Adipose tissue (tissue), 3 donors: ENCODE measurements around the gene CTXND2. TPM values are rescaled to one million over a fixed set of nuclear protein-coding genes. Genes with fewer than 3 reads are reported as not detected.
A peak's percentile ranks its signal among the peaks of the same experiment; 100 is the strongest.
"Not testable (repeated sequence)": the region's sequence is repeated elsewhere in the genome, so short reads cannot be mapped to it uniquely, and the experiment has no call there.

ENCODE experiments used
- H3K27ac ChIP-seq: one replicate; pipeline ENCODE4 v1.5.1; 2013; ENCODE audit warnings: low read depth, low read length
- WGBS, 3 donors: extraction: QIAGEN DNeasy Blood & Tissue Kit; methylation state at CpG; one replicate each; pipeline ENCODE4 v1.1.7; 2013; 5-methylcytosine and 5-hydroxymethylcytosine counted together
- polyA plus RNA-seq, 3 donors: library from polyadenylated mRNA; stranded (reverse); fragments of 200-250 nt; gene quantifications; one replicate each; pipeline ENCODE4 v1.2.3, GENCODE V29; 2013
- donor health status: healthy with polysubstance abuse.
- donor health status: Bipolar disorder and iron deficiency.
- donor health status: healthy.

Gene CTXND2
- polyA plus RNA-seq, 3 donors, result not detected

GRCh38 chr1:150881331-150882070 is 5.4 kb upstream of the CTXND2 start:
- H3K27ac ChIP-seq, result no peak overlapping the region
- WGBS, 3 donors, result 27 to 78% (median 36%) methylated on average over 2 of the region's 2 CpGs

DNA sequence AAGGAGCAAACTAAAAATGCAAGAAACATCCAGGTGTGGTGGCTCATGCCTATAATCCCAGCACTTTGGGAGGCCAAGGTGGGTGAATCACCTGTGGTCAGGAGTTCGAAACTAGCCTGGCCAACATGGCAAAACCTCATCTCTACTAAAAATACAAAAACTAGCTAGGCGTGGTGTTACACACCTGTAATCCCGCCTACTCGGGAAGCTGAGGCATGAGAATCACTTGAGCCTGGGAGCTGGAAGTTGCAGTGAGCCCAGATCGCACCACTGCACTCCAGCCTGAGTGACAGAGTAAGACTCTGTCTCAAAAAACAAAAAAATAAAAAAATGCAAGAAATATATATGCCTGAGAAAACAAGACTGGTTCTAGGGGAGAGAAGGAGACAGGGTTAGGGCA is 3.8 kb upstream of the CTXND2 start:
- not testable (repeated sequence) for H3K27ac ChIP-seq
- 89 to 96% (median 95%) methylated on average over 5 of the region's 5 CpGs for WGBS, 3 donors

DNA sequence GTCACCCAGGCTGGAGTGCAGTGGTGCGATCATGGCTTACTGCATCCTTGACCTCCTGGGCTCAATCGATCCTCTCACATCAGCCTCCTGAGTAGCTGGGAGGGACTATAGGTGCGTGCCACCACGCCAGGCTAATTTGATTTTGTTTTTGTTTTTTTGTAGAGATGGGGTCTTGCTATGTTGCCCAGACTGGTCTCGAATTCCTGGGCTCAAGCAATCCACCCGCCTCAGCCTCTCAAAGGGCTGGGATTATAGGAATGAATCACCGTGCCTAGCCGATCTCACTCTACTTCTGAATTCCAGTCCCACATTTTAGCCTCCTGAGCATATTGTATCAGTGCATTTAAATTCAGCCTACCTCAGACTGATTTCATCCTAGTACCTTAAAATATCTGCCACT is 1.8 kb downstream of the CTXND2 start:
- 90 to 97% (median 90%) methylated on average over 8 of the region's 8 CpGs for WGBS, 3 donors
- H3K27ac ChIP-seq, result no peak overlapping the region

GRCh38 chr1:150890033-150890416 is 3.1 kb downstream of the CTXND2 start:
- 30 to 63% (median 37%) methylated on average over 1 of the region's 1 CpG for WGBS, 3 donors
- no peak overlapping the region for H3K27ac ChIP-seq

GRCh38 chr1:150893336-150893913 is 6.5 kb downstream of the CTXND2 start:
- WGBS, 3 donors, result 84 to 95% (median 95%) methylated on average over 3 of the region's 3 CpGs

DNA sequence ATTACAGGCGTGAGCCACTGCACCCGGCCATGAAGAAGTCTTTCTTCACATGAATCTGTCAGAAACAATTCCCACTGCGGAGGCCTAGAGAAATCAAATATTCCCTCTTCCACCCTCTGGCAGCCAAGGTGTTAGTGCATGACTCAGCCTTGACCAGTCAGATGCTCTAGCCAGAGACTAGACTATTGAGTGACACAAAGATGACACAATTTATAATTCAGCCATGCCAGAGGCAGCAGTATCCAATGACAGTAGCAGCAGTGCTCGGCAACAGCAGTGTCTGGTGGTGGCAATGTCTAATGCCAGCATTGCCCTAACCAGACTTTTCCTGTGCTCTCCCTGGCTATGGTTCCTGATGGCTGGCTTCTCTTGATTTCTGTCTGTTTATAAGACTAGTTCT is 8.7 kb downstream of the CTXND2 start:
- H3K27ac ChIP-seq, result no peak overlapping the region
- 84 to 91% (median 88%) methylated on average over 4 of the region's 4 CpGs for WGBS, 3 donors

More at GRCh38 chr1:150893336-150893913, 6.5 kb downstream of the CTXND2 start:
- H3K27ac ChIP-seq, result no peak overlapping the region

DNA sequence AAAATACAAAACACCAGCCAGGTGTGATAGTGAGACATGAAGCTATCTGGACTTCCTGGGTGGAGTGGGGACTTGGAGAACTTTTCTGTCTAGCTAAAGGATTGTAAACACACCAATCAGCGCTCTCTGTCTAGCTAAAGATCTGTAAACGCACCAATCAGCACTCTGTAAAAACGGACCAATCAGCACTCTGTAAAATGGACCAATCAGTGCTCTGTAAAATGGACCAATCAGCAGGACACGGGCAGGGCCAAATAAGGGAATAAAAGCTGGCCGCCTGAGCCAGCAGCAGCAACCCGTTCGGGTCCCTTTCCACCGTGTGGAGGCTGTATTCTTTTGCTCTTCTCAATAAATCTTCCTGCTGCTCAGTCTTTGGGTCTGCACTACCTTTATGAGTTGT is 12.9 kb downstream of the CTXND2 start:
- 87 to 90% (median 89%) methylated on average over 8 of the region's 8 CpGs for WGBS, 3 donors
- not testable (repeated sequence) for H3K27ac ChIP-seq

DNA sequence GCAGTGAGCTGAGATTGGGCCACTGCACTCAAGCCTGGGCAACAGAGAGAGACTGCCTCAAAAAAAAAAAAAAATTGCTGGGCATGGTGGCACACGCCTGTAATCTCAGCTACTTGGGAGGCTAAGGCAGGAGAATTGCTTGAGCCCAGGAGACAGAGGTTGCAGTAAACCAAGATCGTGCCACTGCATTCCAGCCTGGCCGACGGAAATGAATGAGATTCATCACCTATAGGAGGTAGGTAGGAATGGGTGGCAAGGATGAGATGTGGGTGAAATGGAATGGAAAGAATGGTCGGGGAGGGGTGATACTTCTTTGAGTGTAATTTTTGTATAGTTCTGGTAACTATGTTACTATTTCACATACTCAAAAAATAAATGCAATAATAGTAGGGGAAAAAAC is 15.4 kb downstream of the CTXND2 start:
- 91 to 93% (median 91%) methylated on average over 5 of the region's 5 CpGs for WGBS, 3 donors
- no peak overlapping the region for H3K27ac ChIP-seq

- 73 to 89% (median 80%) methylated on average over 1 of the region's 1 CpG for WGBS, 3 donors
- H3K27ac ChIP-seq, result no peak overlapping the region
Measured at GRCh38 chr1:150902751-150903150, 15.8 kb downstream of the CTXND2 start.

- 91 to 93% (median 91%) methylated on average over 6 of the region's 6 CpGs for WGBS, 3 donors
- no peak overlapping the region for H3K27ac ChIP-seq
Measured at GRCh38 chr1:150905301-150905700, 18.4 kb downstream of the CTXND2 start.

- H3K27ac ChIP-seq, result no peak overlapping the region
- 52 to 93% (median 80%) methylated on average over 1 of the region's 1 CpG for WGBS, 3 donors
Measured at GRCh38 chr1:150906329-150906728, 19.4 kb downstream of the CTXND2 start.

GRCh38 chr1:150906813-150907212 is 19.9 kb downstream of the CTXND2 start:
- WGBS, 3 donors, result 80 to 89% (median 86%) methylated on average over 2 of the region's 2 CpGs
- H3K27ac ChIP-seq, result no peak overlapping the region

- no peak overlapping the region for H3K27ac ChIP-seq
- 87 to 91% (median 87%) methylated on average over 3 to 4 of the region's 4 CpGs for WGBS, 3 donors
Measured at GRCh38 chr1:150909585-150910180, 22.7 kb downstream of the CTXND2 start.

GRCh38 chr1:150912623-150913022 is 25.7 kb downstream of the CTXND2 start:
- H3K27ac ChIP-seq, result no peak overlapping the region

GRCh38 chr1:150917387-150917786 is 30.5 kb downstream of the CTXND2 start:
- 68 to 91% (median 90%) methylated on average over 7 of the region's 7 CpGs for WGBS, 3 donors
- no peak overlapping the region for H3K27ac ChIP-seq

DNA sequence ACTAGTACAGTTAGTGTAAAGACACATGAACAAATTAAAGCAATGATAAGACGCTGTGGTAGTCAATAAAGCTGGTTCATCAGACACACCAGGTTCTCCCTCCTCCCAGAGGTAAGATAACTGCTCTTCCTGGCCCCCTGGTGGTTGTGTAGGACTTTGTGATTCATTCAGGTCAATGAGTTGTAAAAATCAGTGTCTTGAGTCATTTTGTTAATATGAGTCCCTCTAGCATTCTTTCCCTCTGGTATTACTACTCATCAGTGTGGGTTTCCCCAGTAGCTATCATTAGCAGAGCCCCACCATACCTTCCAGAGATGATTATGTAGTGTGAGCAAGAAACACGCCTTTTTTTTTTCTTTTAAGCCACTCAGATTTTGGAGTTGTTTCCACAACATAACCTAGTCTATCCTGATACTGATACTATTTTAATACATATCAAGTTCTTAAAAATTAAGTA is 35.6 kb downstream of the CTXND2 start:
- WGBS, 3 donors, result 44 to 53% (median 44%) methylated on average over 2 of the region's 2 CpGs
- H3K27ac ChIP-seq, result no peak overlapping the region

DNA sequence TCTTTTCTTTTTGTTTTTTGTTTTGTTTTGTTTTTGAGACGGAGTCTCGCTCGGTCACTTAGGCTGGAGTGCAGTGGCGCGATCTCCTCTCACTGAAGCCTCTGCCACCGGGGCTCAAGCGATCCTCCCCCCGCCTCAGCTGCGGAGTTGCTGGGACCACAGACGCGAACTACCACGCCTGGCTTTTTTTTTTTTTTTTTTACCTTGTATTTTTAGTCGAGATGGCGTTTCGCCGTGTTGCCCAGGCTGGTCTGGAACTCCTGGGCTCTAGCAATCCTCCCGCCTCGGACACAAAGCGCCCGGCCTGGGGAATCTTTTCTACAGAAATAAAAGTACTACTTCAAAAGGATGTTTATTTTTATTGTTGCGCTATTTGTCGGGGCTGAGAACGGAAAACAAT is 38.1 kb downstream of the CTXND2 start:
- 48 to 75% (median 66%) methylated on average over 22 to 23 of the region's 23 CpGs for WGBS, 3 donors
- H3K27ac ChIP-seq, result no peak overlapping the region

DNA sequence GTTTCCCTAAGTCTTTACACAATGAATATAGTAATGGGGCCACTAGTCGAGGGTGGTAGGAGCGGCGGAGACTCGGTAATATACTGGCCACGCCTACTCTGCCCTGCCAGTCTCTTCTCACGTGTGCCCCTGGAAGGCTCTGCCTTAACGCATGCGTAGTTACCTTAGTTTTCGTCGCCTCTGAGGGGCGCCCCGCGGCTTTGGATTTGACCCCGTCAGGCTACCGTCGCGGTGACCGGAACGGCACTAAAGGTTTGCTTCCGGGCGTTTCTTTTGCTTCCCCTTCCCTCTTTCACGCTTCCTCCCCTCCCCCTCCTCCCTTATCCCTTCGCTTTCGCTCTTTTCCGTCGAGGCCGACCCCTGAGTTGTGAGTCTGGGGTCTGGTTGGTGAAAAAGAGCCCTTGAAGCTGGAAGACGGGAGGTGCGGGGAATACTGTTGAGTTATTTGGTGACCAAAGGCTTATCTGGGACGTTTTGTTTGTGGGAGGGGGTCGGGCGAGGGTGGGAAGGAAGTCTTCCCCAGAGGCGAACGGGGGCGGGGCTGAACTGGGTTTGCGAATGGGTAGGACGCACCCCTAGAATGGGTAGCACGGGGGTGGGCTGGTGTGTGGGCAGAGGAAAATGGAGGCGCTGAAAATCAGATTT is 39.3 kb downstream of the CTXND2 start, which contains the start of gene SETDB1:
Gene SETDB1, plus strand, starts transcription at position 267 of the 645 bp plus-strand sequence. CDS start 1,352 bp downstream, outside the sequence.
- WGBS, 3 donors, result 0 to 1% (median 1%) methylated on average over 39 of the region's 39 CpGs
- H3K27ac ChIP-seq, result peak within 1 kb of the TSS; percentile 28

DNA sequence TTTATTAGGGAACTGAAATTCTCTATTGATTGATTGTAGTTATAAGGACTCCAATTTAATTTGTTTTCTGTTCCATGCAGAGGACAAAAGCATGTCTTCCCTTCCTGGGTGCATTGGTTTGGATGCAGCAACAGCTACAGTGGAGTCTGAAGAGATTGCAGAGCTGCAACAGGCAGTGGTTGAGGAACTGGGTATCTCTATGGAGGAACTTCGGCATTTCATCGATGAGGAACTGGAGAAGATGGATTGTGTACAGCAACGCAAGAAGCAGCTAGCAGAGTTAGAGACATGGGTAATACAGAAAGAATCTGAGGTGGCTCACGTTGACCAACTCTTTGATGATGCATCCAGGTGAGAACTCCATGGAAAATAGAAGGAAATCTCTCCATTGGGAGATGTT is 40.7 kb downstream of the CTXND2 start:
- WGBS, 3 donors, result 69 to 86% (median 72%) methylated on average over 4 of the region's 4 CpGs
- no peak overlapping the region for H3K27ac ChIP-seq
